ENCODE results near the gene NEUROD6. TPM values are rescaled to one million over a fixed set of nuclear protein-coding genes. Genes with fewer than 3 reads are reported as not detected.

Gene NEUROD6
- polyA plus RNA-seq, 1 donor (not counting 4 experiments of a cell fraction or from before 2014, with no cell fraction given) = not detected

GRCh38 chr7:31336202-31337001 lies 4.1 kb downstream of the NEUROD6 start:
- TF ChIP-seq EZH2 (IDR thresholded peaks at IDR 0.05; ENCODE audit: low read length) (peak; percentile 51), CTCF (optimal IDR thresholded peaks at IDR 0.05 in 1 of 3, IDR thresholded peaks at IDR 0.05 in 1 of 3, conservative IDR thresholded peaks at IDR 0.05 in 1 of 3; ENCODE audit: extremely low read depth in 1 of 3, insufficient read depth in 2 of 3, low read length in 3 of 3) (peak in 1 of 3 experiments; percentile 48)
- Histone ChIP-seq H3K27me3 (ENCODE audit: control insufficient read depth, extremely low read depth, insufficient read depth, low read length) (peaks cover 43% of the 10 kb centered on the region), H3K9ac (ENCODE audit: control insufficient read depth, extremely low read depth, insufficient read depth, low read length) (no peak overlapping the region), H3K4me3 (ENCODE audit: control insufficient read depth in 2 of 3, extremely low read depth in 1 of 3, insufficient read depth in 2 of 3, low read depth in 1 of 3, low read length in 3 of 3) (peak overlapping the region in 1 of 3 experiments; percentile 27), H4K20me1 (ENCODE audit: control insufficient read depth, extremely low read depth, insufficient read depth, low read length) (no peaks in the 10 kb centered on the region), H3K79me2 (ENCODE audit: control insufficient read depth, insufficient read depth, low read length) (no peaks in the 10 kb centered on the region), H3K27ac (ENCODE audit: control insufficient read depth, insufficient read depth, low read length) (no peak overlapping the region), H2AFZ (ENCODE audit: control insufficient read depth, low read length) (peak overlapping the region; percentile 26), H3K9me1 (ENCODE audit: control insufficient read depth, extremely low read depth, insufficient read depth, low read length) (no peaks in the 10 kb centered on the region), H3K4me1 (ENCODE audit: control insufficient read depth, extremely low read depth, insufficient read depth, low read length) (no peaks in the 10 kb centered on the region), H3K9me3 (ENCODE audit: control insufficient read depth, low read depth, low read length) (no peaks in the 10 kb centered on the region), H3K4me2 (ENCODE audit: control insufficient read depth, extremely low read depth, insufficient read depth, low read depth, low read length) (peak overlapping the region; percentile 45), H3K36me3 (ENCODE audit: control insufficient read depth in 2 of 2, extremely low read depth in 1 of 2, insufficient read depth in 2 of 2, low read length in 2 of 2) (no peaks in the 10 kb centered on the region)
- no peak for FAIRE-seq
- dilution Hi-C loops (cut with MboI; ENCODE audit: extremely low pct_ligation_motif_present, low sequenced_read_pairs) = no loop called here
- DNase-seq (ENCODE audit: low read depth, low spot score) = no peak

GRCh38 chr7:31335884-31336201 lies 4.7 kb downstream of the NEUROD6 start:
- no peak overlapping the region for H2AFZ ChIP-seq (ENCODE audit: control insufficient read depth, low read length)
- peak overlapping the region in 1 of 3 experiments; percentile 27 for H3K4me3 ChIP-seq (ENCODE audit: control insufficient read depth in 2 of 3, extremely low read depth in 1 of 3, insufficient read depth in 2 of 3, low read depth in 1 of 3, low read length in 3 of 3)
- no peak overlapping the region for H3K27ac ChIP-seq (ENCODE audit: control insufficient read depth, insufficient read depth, low read length)
- H3K4me1 ChIP-seq (ENCODE audit: control insufficient read depth, extremely low read depth, insufficient read depth, low read length) = no peaks in the 10 kb centered on the region
- FAIRE-seq (no peak), DNase-seq (ENCODE audit: low read depth, low spot score) (no peak)
- TF ChIP-seq CTCF (optimal IDR thresholded peaks at IDR 0.05 in 1 of 3, IDR thresholded peaks at IDR 0.05 in 1 of 3, conservative IDR thresholded peaks at IDR 0.05 in 1 of 3; ENCODE audit: extremely low read depth in 1 of 3, insufficient read depth in 2 of 3, low read length in 3 of 3) = no peak
- peak; percentile 75 for TF ChIP-seq EZH2 (IDR thresholded peaks at IDR 0.05; ENCODE audit: low read length)
- H3K9ac ChIP-seq (ENCODE audit: control insufficient read depth, extremely low read depth, insufficient read depth, low read length) = no peak overlapping the region
- no peaks in the 10 kb centered on the region for H3K9me1 ChIP-seq (ENCODE audit: control insufficient read depth, extremely low read depth, insufficient read depth, low read length)
- H3K9me3 ChIP-seq (ENCODE audit: control insufficient read depth, low read depth, low read length) = no peaks in the 10 kb centered on the region
- dilution Hi-C loops (cut with MboI; ENCODE audit: extremely low pct_ligation_motif_present, low sequenced_read_pairs) = no loop called here
- peaks cover 42% of the 10 kb centered on the region for H3K27me3 ChIP-seq (ENCODE audit: control insufficient read depth, extremely low read depth, insufficient read depth, low read length)
- H3K36me3 ChIP-seq (ENCODE audit: control insufficient read depth in 2 of 2, extremely low read depth in 1 of 2, insufficient read depth in 2 of 2, low read length in 2 of 2) = no peaks in the 10 kb centered on the region
- no peak overlapping the region for H3K4me2 ChIP-seq (ENCODE audit: control insufficient read depth, extremely low read depth, insufficient read depth, low read depth, low read length)
- H4K20me1 ChIP-seq (ENCODE audit: control insufficient read depth, extremely low read depth, insufficient read depth, low read length) = no peaks in the 10 kb centered on the region
- H3K79me2 ChIP-seq (ENCODE audit: control insufficient read depth, insufficient read depth, low read length) = no peaks in the 10 kb centered on the region
